Amygdala (tissue), 56 donors: ENCODE results near the gene PCCA.
"Not testable (repeated sequence)": the region's sequence is repeated elsewhere in the genome, so short reads cannot be mapped to it uniquely, and the experiment has no call there.

Experiments used
- DNase-seq, 56 donors: peaks; one replicate each; lab custom pipeline; 2025; lab: John Stamatoyannopoulos, UW

The PCCA gene

GRCh38 chr13:100178309-100178708 is 89.4 kb downstream of the PCCA start:
- DNase-seq, result no peak

DNA sequence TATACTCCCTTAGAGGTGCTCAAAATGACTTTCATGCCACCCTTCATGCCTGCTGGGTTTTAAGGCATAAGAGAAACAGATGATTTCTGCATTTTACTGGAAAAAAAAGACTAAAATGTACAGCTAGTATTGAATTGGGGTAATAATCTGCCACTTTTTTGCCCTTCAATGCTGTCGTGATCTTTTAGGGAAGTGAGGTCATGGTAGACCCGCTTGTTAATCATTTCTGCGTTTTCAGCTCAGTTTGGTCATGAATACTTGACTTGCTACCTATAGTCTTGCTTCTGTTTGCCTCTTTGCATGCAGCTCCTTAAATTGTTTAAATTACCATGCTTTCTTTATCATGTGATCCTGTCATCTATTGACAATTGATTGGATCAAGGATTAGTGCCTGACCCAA is 90.4 kb downstream of the PCCA start:
- DNase-seq, result no peak

DNA sequence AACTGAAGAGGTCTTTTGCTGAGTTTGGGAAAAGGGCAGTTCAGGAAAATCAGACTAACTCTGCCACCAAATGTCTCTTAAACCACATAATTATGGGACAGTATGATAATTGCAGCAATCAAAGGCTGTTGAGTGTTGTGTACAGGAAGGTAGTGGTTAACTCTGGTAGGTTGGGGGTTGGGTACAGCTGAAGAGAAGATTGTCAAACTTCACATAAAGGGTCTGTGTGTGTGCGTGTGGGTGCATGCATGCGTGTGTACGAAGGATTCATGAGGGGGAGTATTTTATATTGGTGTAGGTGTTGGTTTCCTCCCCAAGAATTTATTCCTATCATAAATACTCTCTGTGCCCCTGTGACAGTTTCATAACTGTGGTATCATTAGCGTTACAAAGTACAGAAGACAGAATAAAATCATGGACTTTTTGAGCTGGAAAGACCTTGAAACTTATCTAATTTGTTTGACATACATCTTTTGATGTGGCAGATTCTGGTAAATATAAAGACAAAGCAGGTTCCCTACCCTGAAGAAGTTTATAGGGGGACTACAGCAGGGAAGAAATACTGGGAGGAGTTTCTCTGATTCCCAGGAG is 94.1 kb downstream of the PCCA start:
- no peak for DNase-seq

- no peak for DNase-seq
These were observed 95.2 kb downstream of the PCCA start for GRCh38 chr13:100184095-100184494.

DNA sequence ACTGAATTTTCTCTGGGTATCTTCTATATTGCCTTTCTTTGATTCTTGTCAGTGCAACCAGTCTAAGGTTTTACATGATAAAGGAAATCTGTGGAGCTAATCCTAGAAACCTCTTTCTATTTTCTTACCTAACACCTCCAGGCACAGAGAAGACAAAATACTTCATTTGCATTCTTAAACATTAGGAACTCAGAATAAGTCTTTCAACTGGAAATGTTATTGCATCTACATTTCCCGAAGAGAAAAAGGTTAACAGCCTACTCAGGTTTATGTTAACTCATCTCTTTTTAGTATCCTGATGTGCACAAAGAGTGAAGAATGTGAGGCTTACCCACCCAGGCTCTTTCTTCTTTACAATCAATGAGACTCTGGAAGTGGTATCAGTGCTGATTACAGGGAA is 106.7 kb downstream of the PCCA start:
- no peak for DNase-seq

GRCh38 chr13:100196375-100196774 is 107.5 kb downstream of the PCCA start:
- no peak for DNase-seq

DNA sequence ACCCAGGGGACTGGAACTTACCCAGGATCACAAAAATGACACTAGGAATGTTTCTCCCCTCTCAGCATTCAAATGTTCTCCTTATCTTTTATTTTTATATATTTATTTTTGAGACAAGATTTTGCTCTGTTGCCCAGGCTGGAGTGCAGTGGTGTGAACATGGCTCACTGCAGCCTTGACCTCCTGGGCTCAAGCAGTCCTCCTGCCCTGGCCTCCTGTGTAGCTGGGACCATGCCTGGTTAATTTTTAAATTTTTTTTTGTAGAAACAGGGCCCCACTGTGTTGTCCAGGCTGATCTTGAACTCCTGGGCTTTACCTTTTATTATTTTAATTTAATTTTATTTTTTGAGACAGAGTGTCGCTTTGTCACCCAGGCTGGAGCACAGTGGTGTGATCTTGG is 108.2 kb downstream of the PCCA start:
- DNase-seq, result no peak

DNA sequence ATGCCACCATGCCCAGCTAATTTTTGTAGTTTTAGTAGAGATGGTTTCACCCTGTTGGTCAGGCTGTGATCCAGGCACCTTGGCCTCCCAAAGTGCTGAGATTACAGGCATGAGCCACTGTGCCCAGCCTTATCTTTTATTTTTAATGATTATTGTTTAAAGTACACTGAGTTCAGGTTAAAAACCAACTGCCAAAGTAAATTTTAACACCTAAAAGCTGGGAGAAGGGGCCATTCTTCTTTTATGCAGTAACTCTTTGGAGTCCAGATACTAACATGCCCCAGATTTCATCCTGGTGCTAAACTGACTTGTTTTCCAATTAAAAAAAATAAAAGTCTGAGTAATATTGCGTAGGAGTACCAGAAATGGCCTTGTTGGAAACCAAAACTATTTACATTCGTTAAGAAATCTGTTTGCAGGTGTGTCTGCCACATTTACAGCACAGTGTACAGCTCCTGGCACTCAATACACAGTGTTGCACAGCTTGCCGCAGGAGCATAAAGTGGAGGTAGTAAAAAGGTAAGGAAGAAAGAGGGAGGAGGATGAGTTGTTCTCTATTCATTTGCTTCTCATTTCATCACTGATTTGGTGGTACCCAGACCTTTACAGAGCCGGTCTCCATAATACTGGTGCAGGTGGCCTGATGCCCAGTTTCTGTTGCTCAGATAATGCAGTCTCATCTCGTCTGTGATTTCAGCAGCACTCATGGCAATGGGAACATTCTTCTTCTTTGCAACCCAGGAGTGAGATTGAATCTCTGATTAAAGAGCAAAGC is 108.9 kb downstream of the PCCA start:
- no peak for DNase-seq

- DNase-seq, result no peak
These were observed 114.9 kb downstream of the PCCA start for GRCh38 chr13:100203696-100204367.

- no peak for DNase-seq
These were observed 119.1 kb downstream of the PCCA start for GRCh38 chr13:100208002-100208401.

DNA sequence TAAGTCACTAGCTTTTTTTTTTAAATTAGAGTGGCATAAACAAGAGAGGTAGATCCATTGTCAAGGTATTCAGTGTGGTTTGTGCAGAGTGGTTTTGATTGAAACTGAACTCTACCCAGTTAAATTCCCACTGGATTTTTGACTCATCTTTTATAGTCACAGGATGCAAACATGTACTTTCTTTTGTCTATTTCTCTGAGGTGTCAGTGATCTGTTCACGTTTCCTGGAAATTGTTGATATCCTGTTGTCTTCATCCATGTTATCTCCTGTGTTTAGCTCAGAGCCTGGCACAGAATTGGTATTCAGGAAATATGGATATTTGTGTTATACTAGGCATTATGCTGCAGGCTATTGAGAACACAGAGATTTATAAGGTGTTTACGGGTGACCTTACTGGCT is 119.7 kb downstream of the PCCA start:
- DNase-seq, result no peak

DNA sequence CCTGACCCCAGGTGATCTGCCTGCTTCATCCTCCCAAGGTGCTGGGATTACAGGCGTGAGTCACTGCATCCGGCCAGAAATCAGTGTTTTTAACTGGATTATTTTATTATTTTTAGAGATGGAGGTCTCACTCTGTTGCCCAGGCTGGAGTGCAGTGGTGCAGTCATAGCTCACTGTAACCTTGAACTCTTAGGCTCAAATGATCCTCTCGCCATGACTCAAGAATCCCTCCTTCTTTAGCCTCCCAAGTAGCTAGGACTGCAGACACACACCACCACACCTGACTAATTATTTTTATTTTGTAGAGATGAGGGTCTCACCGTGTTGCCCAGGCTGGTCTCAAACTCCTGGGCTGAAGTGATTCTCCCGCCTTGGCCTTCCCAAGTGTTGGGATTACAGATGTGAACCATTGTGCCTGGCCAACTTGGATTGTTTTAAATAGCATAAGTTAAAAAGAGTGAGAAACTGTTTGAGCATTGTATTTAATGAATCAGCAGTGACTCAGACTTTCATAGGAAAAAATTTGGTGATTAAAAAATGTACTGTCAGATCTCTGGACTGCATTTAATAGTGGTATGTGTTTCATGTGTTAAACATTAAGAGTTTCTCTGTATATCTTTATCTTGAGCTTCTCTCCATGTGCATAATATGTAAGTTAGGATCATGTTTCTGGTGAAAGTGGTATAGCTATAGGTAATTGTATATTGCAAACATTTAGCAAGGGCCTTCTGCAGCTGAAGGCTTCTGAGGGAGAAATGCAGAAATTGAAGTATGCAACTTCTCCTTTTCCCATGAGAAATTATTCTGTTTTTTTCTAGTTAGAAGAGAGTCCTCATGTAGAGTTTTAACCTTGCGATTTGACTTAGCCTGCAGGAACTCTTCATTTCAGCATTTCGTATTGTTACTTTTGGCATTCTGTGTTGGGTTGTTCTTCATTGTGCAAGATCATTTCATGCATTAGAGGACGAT is 121.2 kb downstream of the PCCA start:
- DNase-seq, result no peak

GRCh38 chr13:100211016-100211710 is 122.3 kb downstream of the PCCA start:
- DNase-seq, result no peak

DNA sequence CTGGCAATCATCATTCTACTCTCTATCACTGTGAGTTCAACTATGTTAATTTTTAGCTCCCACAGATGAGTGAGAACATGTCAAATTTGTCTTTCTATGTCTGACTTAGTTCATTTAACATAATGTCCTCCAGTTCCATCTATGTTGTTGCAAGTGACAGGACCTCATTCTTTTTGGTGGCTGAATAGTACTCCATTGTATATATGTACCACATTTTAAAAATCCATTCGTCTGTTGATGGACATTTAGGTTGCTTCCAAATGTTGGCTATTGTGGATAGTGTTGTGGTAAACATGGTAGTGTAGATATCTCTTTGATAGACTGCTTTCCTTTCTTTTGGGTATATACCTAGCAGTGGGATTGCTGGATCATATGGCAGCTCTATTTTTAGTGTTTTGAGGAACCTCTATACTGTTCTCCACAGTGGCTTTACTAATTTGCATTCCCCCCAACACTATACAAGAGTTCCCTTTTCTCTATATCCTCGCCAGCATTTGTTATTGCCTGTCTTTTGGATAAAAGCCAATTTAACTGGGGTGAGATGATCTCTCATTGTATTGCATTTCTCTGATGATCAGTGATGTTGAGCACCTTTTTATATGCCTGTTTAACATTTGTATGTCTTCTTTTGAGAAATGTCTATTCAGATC is 124.1 kb downstream of the PCCA start:
- DNase-seq, result no peak

GRCh38 chr13:100213576-100213975 is 124.7 kb downstream of the PCCA start:
- no peak for DNase-seq

GRCh38 chr13:100214886-100215285 is 126.0 kb downstream of the PCCA start:
- DNase-seq, result no peak

GRCh38 chr13:100221166-100221565 is 132.3 kb downstream of the PCCA start:
- DNase-seq, result no peak

- DNase-seq, result not testable (repeated sequence)
These were observed 135.2 kb downstream of the PCCA start for GRCh38 chr13:100223966-100224530.

DNA sequence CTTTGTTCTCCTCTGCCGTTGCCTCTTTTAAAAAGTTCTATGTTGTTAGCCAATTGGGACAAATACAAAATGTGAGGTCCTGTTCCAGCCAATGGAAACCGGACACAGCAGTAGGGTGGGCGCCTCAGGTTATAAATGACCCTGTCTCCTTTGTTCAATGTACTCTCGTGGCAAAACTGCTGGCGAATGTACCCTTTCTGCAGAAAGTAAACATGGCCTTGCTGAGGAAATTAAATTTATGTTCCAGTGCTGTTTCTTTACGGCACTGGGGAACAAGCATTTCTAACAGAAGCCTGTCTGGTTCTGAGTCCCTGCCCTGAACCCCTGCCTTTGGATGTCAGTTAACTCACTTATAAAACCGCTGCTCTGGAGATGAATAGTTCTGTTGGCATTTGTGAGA is 140.7 kb downstream of the PCCA start:
- no peak for DNase-seq
